OCI-LY7 (cell line): ENCODE data around the gene CD22. TPM values are rescaled to one million over a fixed set of nuclear protein-coding genes. Genes with fewer than 3 reads are reported as not detected.
A peak's percentile ranks its signal among the peaks of the same experiment; 100 is the strongest.

ENCODE experiments used
- BruUV-seq: library from RNA; stranded (reverse); fragments of 400-500 nt; replicated peaks from 2 replicates; lab custom pipeline; 2021; lab: Mats Ljungman, UMichigan
- CTCF ChIA-PET: fragments of 300-600 bp; sonication (Branson Sonifier 250); formaldehyde crosslinking; loops from one replicate; lab custom pipeline; 2022; ENCODE audit warnings: antibody characterized with exemption; ENCODE audit not compliant: unreplicated experiment; lab: Charles Lee
- POLR2A ChIA-PET: fragments of 300-600 bp; sonication (Branson Sonifier 250); formaldehyde crosslinking; loops from one replicate; lab custom pipeline; 2022; ENCODE audit warnings: antibody characterized with exemption; lab: Charles Lee
- DNase-seq: peaks from one replicate; pipeline ENCODE4 v3.0.0-alpha.2; 2015; ENCODE audit warnings: low spot score
- H2AFZ ChIP-seq: fragments of 200-600 bp; sonication (generic), shearing (Covaris generic); 2 replicates; pipeline ENCODE4 v1.6.1; 2014; ENCODE audit warnings: mild to moderate bottlenecking, antibody characterized with exemption, low read length, moderate library complexity
- H3K27ac ChIP-seq: fragments of 200-600 bp; sonication (generic); 2 replicates; pipeline ENCODE4 v1.5.1; 2014; ENCODE audit warnings: mixed run types, low read depth, mild to moderate bottlenecking, moderate library complexity, low read length, inconsistent platforms; ENCODE audit not compliant: poor library complexity, severe bottlenecking
- H3K36me3 ChIP-seq: fragments of 200-600 bp; sonication (generic); 2 replicates; pipeline ENCODE4 v1.6.1; 2014; ENCODE audit warnings: mild to moderate bottlenecking, antibody characterized with exemption, low read length, moderate library complexity, mixed read lengths; ENCODE audit not compliant: insufficient read depth
- H3K4me1 ChIP-seq: fragments of 200-600 bp; sonication (generic); 2 replicates; pipeline ENCODE4 v1.5.1; 2014; ENCODE audit warnings: mild to moderate bottlenecking, low read length; ENCODE audit not compliant: insufficient read depth, poor library complexity, severe bottlenecking
- H3K4me2 ChIP-seq: fragments of 200-600 bp; sonication (generic); 2 replicates; pipeline ENCODE4 v1.6.1; 2014; ENCODE audit warnings: mild to moderate bottlenecking, low read length
- H3K4me3 ChIP-seq: fragments of 200-600 bp; sonication (generic); 2 replicates; pipeline ENCODE4 v1.5.1; 2014; ENCODE audit warnings: mild to moderate bottlenecking, low read depth, low read length; ENCODE audit not compliant: poor library complexity, severe bottlenecking
- H3K79me2 ChIP-seq: fragments of 200-600 bp; sonication (generic); 2 replicates; pipeline ENCODE4 v1.6.1; 2016; ENCODE audit warnings: low read depth, mild to moderate bottlenecking, low read length, moderate library complexity, mixed read lengths; ENCODE audit not compliant: insufficient read depth
- H3K9me2 ChIP-seq: fragments of 200-600 bp; sonication (generic); 2 replicates; pipeline ENCODE4 v1.6.1; 2016; ENCODE audit warnings: mild to moderate bottlenecking, low read length, mixed read lengths; ENCODE audit not compliant: insufficient read depth
- H3K9me3 ChIP-seq: fragments of 200-600 bp; sonication (generic); 2 replicates; pipeline ENCODE4 v1.6.1; 2014; ENCODE audit warnings: mild to moderate bottlenecking, mixed run types, low read length, mixed read lengths
- H4K20me1 ChIP-seq: fragments of 200-600 bp; sonication (generic); 2 replicates; pipeline ENCODE4 v1.6.1; 2014; ENCODE audit warnings: mild to moderate bottlenecking, antibody characterized with exemption, low read length, moderate library complexity, mixed read lengths; ENCODE audit not compliant: insufficient read depth
- EZH2phosphoT487 ChIP-seq: fragments of 200-600 bp; sonication (generic); IDR thresholded peaks from 2 replicates; pipeline ENCODE4 v1.6.1; 2018; ENCODE audit warnings: low read depth, borderline replicate concordance, mild to moderate bottlenecking, mixed run types, antibody characterized with exemption, low read length, moderate library complexity, mixed read lengths
- intact Hi-C: fragments of 100-400 bp; cut with micrococcal nuclease; formaldehyde crosslinking; loops from one replicate; pipeline ENCODE4 v1.10.0; 2022; ENCODE audit not compliant: unreplicated experiment
- total RNA-seq, 2 experiments: library from RNA; depleted of rRNA in 1 of 2; stranded (reverse); fragments of >200 nt in 1 of 2; shearing (Covaris generic) in 1 of 2; gene quantifications; 2 replicates each; pipeline ENCODE4 v1.2.3, GENCODE V29; 2014 to 2022
- TF ChIP-seq, protein P1 (sequence below): fragments of 200-600 bp; sonication (generic); conservative IDR thresholded peaks from 2 replicates; pipeline ENCODE4 v1.5.1; 2014; ENCODE audit warnings: mild to moderate bottlenecking, antibody characterized with exemption, low read length, moderate library complexity, mixed read lengths

The CD22 gene
- total RNA-seq, 2 experiments from 2014 or later: 413 to 972 TPM

DNA sequence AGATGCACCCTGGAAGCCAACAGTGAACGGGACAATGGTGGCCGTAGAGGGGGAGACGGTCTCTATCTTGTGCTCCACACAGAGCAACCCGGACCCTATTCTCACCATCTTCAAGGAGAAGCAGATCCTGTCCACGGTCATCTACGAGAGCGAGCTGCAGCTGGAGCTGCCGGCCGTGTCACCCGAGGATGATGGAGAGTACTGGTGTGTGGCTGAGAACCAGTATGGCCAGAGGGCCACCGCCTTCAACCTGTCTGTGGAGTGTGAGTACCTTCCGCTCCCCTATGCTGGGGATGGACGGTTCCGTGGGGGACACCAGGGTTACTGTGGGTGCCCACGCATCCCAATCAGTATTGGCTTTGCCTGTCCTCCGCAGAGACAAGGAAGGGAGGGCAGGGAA is 26.5 kb upstream of the CD22 start:
- DNase-seq: no peak
- BruUV-seq: no TSS peak

DNA sequence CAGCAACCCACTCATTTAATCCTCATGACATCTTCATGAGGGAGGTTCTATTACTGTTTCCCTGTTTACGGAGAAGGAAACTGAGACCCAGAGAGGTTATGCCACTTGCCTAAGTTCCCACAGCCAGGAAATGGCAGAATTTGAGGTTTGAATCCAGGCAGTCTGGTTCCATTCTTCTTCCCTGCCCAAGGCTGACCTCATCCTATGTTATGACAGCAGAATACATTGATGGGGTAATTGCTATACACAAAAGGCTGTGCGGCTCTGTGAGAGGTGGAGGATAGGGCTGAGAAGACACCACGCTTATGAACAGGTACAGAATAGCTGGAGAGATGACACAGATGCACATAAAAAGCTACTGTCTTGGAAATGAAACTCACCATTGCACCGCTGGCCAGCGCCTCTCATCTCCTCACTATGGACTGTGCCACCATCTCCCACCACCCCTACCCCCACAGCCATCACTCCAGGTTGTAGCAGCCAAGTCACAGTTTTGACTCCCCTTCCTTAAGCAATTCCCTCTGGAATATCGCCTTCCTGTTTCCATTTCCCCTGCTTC is 25.6 kb upstream of the CD22 start:
- no peaks in the 10 kb centered on the region for H4K20me1 ChIP-seq
- H3K9me3 ChIP-seq: no peaks in the 10 kb centered on the region
- DNase-seq: no peak
- peaks cover 63% of the 10 kb centered on the region for H3K4me1 ChIP-seq
- TF ChIP-seq, protein P1, sequence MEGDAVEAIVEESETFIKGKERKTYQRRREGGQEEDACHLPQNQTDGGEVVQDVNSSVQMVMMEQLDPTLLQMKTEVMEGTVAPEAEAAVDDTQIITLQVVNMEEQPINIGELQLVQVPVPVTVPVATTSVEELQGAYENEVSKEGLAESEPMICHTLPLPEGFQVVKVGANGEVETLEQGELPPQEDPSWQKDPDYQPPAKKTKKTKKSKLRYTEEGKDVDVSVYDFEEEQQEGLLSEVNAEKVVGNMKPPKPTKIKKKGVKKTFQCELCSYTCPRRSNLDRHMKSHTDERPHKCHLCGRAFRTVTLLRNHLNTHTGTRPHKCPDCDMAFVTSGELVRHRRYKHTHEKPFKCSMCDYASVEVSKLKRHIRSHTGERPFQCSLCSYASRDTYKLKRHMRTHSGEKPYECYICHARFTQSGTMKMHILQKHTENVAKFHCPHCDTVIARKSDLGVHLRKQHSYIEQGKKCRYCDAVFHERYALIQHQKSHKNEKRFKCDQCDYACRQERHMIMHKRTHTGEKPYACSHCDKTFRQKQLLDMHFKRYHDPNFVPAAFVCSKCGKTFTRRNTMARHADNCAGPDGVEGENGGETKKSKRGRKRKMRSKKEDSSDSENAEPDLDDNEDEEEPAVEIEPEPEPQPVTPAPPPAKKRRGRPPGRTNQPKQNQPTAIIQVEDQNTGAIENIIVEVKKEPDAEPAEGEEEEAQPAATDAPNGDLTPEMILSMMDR: no peak
- intact Hi-C loops: no loop called here
- 0 out of 2 replicates have a peak overlapping the region, but pooled peaks have one; percentile 1 for H3K4me2 ChIP-seq
- H3K79me2 ChIP-seq: no peaks in the 10 kb centered on the region
- POLR2A ChIA-PET: no interaction called here
- H3K36me3 ChIP-seq: no peaks in the 10 kb centered on the region
- H2AFZ ChIP-seq: no peak overlapping the region
- H3K4me3 ChIP-seq: no peak overlapping the region
- H3K27ac ChIP-seq: no peak overlapping the region
- no TSS peak for BruUV-seq
- CTCF ChIA-PET: no interaction called here
- H3K9me2 ChIP-seq: no peaks in the 10 kb centered on the region

More for the DNA sequence above, 26.5 kb upstream of the CD22 start:
- Histone ChIP-seq H3K9me3 (no peaks in the 10 kb centered on the region), H2AFZ (no peak overlapping the region), H3K27ac (no peak overlapping the region), H3K4me3 (no peak overlapping the region), H3K4me2 (no peak overlapping the region), H3K79me2 (no peaks in the 10 kb centered on the region), H3K9me2 (no peaks in the 10 kb centered on the region), H3K4me1 (peaks cover 63% of the 10 kb centered on the region), H4K20me1 (no peaks in the 10 kb centered on the region), H3K36me3 (0 out of 2 replicates have a peak, but pooled peaks cover 3% of the 10 kb centered on the region)
- POLR2A ChIA-PET: interaction anchor here (0.5 kb wide), 1 partner anchor 16 kb away, joined by 4 read pairs; no protein-coding TSS in a partner anchor
- CTCF ChIA-PET: no interaction called here
- TF ChIP-seq, protein P1: no peak
- TF ChIP-seq EZH2phosphoT487: no peak
- intact Hi-C loops: no loop called here

- ChIA-PET CTCF (no interaction called here), POLR2A (interaction anchor here (0.9 kb wide), 1 partner anchor 8 kb away, joined by 3 read pairs; no protein-coding TSS in a partner anchor)
- Histone ChIP-seq H3K9me2 (no peaks in the 10 kb centered on the region), H3K36me3 (no peaks in the 10 kb centered on the region), H4K20me1 (no peaks in the 10 kb centered on the region), H3K4me1 (peaks cover 67% of the 10 kb centered on the region), H2AFZ (no peak overlapping the region), H3K27ac (no peak overlapping the region), H3K4me2 (0 out of 2 replicates have a peak overlapping the region, but pooled peaks have one; percentile 1), H3K4me3 (no peak overlapping the region), H3K79me2 (no peaks in the 10 kb centered on the region), H3K9me3 (no peaks in the 10 kb centered on the region)
- intact Hi-C loops: no loop called here
- no TSS peak for BruUV-seq
- DNase-seq: no peak
- TF ChIP-seq, protein P1: no peak
- no peak for TF ChIP-seq EZH2phosphoT487
These were observed 25.0 kb upstream of the CD22 start for GRCh38 chr19:35304036-35304435.
